Endometrium (tissue), 2 donors: Measurements from ENCODE around the gene C3orf52.

Experiments
- FAIRE-seq: peaks from 2 replicates; lab custom pipeline; 2012; peaks lifted over from hg19 to GRCh38; lab: Jason Lieb, UNC
- donor health status: control.
- donor health status: control.

The C3orf52 gene

GRCh38 chr3:112136959-112137693, 50.9 kb downstream of the C3orf52 start:
- no peak for FAIRE-seq

- no peak for FAIRE-seq
Observed at GRCh38 chr3:112137781-112138180, 51.6 kb downstream of the C3orf52 start.

- FAIRE-seq: no peak
Observed at GRCh38 chr3:112138219-112138969, 52.2 kb downstream of the C3orf52 start.

GRCh38 chr3:112140584-112140983, 54.4 kb downstream of the C3orf52 start:
- no peak for FAIRE-seq

GRCh38 chr3:112141293-112141692, 55.1 kb downstream of the C3orf52 start:
- FAIRE-seq: no peak

GRCh38 chr3:112143251-112143650, 57.1 kb downstream of the C3orf52 start:
- no peak for FAIRE-seq

GRCh38 chr3:112143689-112144088, 57.5 kb downstream of the C3orf52 start:
- FAIRE-seq: no peak

GRCh38 chr3:112149136-112149535, 62.9 kb downstream of the C3orf52 start:
- no peak for FAIRE-seq

GRCh38 chr3:112167758-112168157, 81.6 kb downstream of the C3orf52 start:
- no peak for FAIRE-seq
